Activated CD8-positive, alpha-beta T cell treated with anti-CD3 and anti-CD28 coated beads for 36 hours (primary cell): Measurements from ENCODE around the gene PIAS4. TPM values are rescaled to one million over a fixed set of nuclear protein-coding genes. Genes with fewer than 3 reads are reported as not detected.

Source experiments
- ATAC-seq: fragments of 200-7000 bp; cut with Tn5 transposase; one replicate; pipeline ENCODE4 v1.10.0; 2021; ENCODE audit warnings: mild to moderate bottlenecking, moderate library complexity
- CTCF ChIA-PET: fragments of 350-600 bp; sonication (Branson Sonifier 250); formaldehyde crosslinking; loops from one replicate; lab custom pipeline; 2021; ENCODE audit warnings: antibody characterized with exemption; lab: Charles Lee
- POLR2A ChIA-PET: fragments of 350-600 bp; sonication (Branson Sonifier 250); formaldehyde crosslinking; loops from one replicate; lab custom pipeline; 2021; ENCODE audit warnings: antibody characterized with exemption; lab: Charles Lee
- DNase-seq: peaks from one replicate; pipeline ENCODE4 v3.0.0-alpha.2; 2020
- H3K27ac Mint-ChIP-seq: one replicate; pipeline ENCODE4 v1.8.0; 2021; ENCODE audit warnings: mild to moderate bottlenecking, mixed read lengths
- H3K27me3 Mint-ChIP-seq: one replicate; pipeline ENCODE4 v1.8.0; 2021; ENCODE audit warnings: mixed read lengths
- H3K36me3 Mint-ChIP-seq: one replicate; pipeline ENCODE4 v1.8.0; 2021; ENCODE audit warnings: low read depth, mixed read lengths
- H3K4me1 Mint-ChIP-seq: one replicate; pipeline ENCODE4 v1.8.0; 2021; ENCODE audit warnings: low read depth, mixed read lengths
- H3K4me3 Mint-ChIP-seq: one replicate; pipeline ENCODE4 v1.8.0; 2021; ENCODE audit warnings: mild to moderate bottlenecking, moderate library complexity, mixed read lengths
- H3K9me3 Mint-ChIP-seq: one replicate; pipeline ENCODE4 v1.8.0; 2021; ENCODE audit warnings: mixed read lengths
- intact Hi-C: fragments of 100-400 bp; cut with micrococcal nuclease; formaldehyde crosslinking; loops from one replicate; pipeline ENCODE4 v1.10.0; 2022
- total RNA-seq, 2 experiments: library from RNA; stranded (reverse); gene quantifications; one replicate each; pipeline ENCODE4 v1.2.3, GENCODE V29; 2021
- TF ChIP-seq, protein P1 (sequence below): fragments of 200-600 bp; IDR thresholded peaks from one replicate; pipeline ENCODE4 v1.8.0; 2022; ENCODE audit warnings: antibody characterized with exemption, mild to moderate bottlenecking

PIAS4 gene
- total RNA-seq, 2 experiments from 2014 or later, result 22.2 TPM

DNA sequence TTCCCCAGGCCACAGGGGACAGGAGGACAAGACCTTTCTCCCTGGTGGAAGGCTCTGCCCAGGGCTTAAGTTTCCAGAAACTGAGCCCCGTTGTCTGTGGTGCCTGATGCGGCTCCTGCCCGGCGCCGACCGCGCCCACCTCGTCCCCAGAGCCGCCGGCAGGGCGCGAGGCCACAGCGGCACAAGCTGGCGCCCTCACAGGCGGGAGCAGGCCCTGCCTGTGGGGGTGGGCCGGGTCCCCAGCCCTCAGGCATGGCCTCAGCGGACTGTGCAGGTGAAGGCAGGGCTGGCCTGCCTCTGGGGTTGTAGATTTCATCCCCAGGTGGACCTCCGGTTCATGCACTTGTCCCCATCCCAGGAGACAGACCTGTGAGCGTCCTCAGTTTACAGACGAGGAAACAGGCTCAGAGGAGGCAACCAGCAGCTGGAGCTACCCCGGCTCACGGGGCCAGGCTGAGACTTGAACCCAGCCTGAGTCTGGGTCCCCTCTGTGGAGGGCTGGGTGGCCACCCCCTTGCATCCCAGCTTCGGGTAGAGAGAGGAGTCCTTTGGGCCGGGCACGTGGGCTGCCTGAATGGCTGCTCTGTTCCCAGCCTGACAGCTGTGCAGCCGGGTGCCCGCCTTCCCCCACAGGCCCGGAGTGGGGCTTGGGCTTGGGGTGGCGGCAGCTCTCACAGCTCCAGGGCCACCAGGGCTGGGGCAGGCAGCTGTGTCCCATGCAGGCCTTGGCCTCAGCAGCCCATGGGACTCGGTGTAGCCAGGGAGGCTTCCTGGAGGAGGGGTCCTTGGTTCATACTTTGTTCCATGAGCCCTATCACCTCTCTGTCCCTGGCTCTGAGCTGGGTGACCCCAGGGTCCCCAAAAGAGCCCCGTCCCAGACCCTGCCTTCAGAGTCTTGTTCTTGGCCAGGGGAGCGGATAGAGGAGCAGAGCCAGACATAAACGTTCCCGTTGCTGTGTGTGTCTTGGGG, 26.8 kb downstream of the PIAS4 start:
- H3K36me3 Mint-ChIP-seq, result peaks cover 4% of the 10 kb centered on the region
- H3K4me3 Mint-ChIP-seq, result no peak overlapping the region
- no peaks in the 10 kb centered on the region for H3K4me1 Mint-ChIP-seq
- no peak for ATAC-seq
- CTCF ChIA-PET, result no interaction called here
- TF ChIP-seq, protein P1, sequence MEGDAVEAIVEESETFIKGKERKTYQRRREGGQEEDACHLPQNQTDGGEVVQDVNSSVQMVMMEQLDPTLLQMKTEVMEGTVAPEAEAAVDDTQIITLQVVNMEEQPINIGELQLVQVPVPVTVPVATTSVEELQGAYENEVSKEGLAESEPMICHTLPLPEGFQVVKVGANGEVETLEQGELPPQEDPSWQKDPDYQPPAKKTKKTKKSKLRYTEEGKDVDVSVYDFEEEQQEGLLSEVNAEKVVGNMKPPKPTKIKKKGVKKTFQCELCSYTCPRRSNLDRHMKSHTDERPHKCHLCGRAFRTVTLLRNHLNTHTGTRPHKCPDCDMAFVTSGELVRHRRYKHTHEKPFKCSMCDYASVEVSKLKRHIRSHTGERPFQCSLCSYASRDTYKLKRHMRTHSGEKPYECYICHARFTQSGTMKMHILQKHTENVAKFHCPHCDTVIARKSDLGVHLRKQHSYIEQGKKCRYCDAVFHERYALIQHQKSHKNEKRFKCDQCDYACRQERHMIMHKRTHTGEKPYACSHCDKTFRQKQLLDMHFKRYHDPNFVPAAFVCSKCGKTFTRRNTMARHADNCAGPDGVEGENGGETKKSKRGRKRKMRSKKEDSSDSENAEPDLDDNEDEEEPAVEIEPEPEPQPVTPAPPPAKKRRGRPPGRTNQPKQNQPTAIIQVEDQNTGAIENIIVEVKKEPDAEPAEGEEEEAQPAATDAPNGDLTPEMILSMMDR, result no peak
- no peaks in the 10 kb centered on the region for H3K9me3 Mint-ChIP-seq
- H3K27me3 Mint-ChIP-seq, result no peaks in the 10 kb centered on the region
- DNase-seq, result no peak
- intact Hi-C loops, result no loop called here
- POLR2A ChIA-PET, result interaction anchor here (0.6 to 0.9 kb wide), 2 partner anchors 16 to 51 kb away, joined by 3 read pairs; no protein-coding TSS in a partner anchor
- H3K27ac Mint-ChIP-seq, result peak overlapping the region; percentile 30

DNA sequence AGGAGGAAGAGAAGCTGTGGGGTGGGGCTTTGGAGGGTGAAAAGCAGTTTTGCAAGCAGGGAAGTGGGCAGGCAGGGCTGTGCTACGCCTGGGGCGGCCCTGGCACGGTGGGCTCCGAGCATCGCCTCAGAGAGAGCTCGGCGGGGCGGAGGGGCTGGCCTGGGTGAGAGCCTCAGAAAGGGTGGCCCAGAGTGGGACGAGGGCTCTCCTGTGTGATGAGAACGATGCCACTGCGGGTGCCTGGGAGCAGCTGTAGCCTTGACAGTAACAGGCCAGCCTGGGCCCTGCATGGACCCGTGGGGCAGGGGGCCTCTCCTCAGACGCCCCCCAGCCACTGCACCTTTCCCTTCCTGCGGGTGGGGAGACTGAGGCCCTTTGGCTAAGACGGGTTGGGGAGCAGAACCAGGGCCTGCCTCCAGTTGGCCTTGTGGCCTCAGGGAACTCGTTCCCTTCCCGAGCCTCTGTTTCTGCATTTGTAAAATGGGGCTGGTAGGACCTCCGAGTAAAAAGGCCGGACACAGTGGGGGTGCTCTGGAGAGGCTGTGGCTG, 27.6 kb downstream of the PIAS4 start:
- H3K36me3 Mint-ChIP-seq, result peaks cover 4% of the 10 kb centered on the region
- DNase-seq (no peak), ATAC-seq (no peak)
- no peak overlapping the region for H3K4me3 Mint-ChIP-seq
- H3K27me3 Mint-ChIP-seq, result no peaks in the 10 kb centered on the region
- POLR2A ChIA-PET, result interaction anchor here (0.6 to 0.9 kb wide), 2 partner anchors 16 to 52 kb away, joined by 3 read pairs; no protein-coding TSS in a partner anchor
- H3K9me3 Mint-ChIP-seq, result no peaks in the 10 kb centered on the region
- CTCF ChIA-PET, result no interaction called here
- H3K4me1 Mint-ChIP-seq, result no peaks in the 10 kb centered on the region
- H3K27ac Mint-ChIP-seq, result peak overlapping the region; percentile 30
- TF ChIP-seq, protein P1, result no peak
- intact Hi-C loops, result no loop called here

DNA sequence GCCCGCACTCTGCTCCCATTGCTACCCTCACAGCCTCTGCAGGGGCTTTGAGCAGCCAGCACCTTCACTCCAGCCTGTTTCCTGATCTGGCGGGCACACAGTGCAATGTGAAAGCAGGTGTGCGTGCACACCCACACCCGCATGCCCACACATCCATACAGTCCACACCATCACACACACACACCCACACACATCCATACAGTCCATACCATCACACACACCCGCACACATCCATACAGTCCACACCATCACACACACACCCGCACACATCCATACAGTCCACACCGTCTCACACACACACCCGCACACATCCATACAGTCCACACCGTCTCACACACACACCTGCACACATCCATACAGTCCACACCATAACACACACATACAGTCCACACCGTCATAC, 28.0 kb downstream of the PIAS4 start:
- H3K36me3 Mint-ChIP-seq, result peaks cover 8% of the 10 kb centered on the region
- ATAC-seq (peak; percentile 27), DNase-seq (no peak)
- intact Hi-C loops, result no loop called here
- ChIA-PET POLR2A (interaction anchor here (0.9 kb wide), 1 partner anchor 52 kb away, joined by 3 read pairs; no protein-coding TSS in a partner anchor), CTCF (no interaction called here)
- no peak overlapping the region for H3K4me3 Mint-ChIP-seq
- no peaks in the 10 kb centered on the region for H3K4me1 Mint-ChIP-seq
- TF ChIP-seq, protein P1, result no peak
- H3K9me3 Mint-ChIP-seq, result no peaks in the 10 kb centered on the region
- H3K27ac Mint-ChIP-seq, result no peak overlapping the region
- H3K27me3 Mint-ChIP-seq, result no peaks in the 10 kb centered on the region

DNA sequence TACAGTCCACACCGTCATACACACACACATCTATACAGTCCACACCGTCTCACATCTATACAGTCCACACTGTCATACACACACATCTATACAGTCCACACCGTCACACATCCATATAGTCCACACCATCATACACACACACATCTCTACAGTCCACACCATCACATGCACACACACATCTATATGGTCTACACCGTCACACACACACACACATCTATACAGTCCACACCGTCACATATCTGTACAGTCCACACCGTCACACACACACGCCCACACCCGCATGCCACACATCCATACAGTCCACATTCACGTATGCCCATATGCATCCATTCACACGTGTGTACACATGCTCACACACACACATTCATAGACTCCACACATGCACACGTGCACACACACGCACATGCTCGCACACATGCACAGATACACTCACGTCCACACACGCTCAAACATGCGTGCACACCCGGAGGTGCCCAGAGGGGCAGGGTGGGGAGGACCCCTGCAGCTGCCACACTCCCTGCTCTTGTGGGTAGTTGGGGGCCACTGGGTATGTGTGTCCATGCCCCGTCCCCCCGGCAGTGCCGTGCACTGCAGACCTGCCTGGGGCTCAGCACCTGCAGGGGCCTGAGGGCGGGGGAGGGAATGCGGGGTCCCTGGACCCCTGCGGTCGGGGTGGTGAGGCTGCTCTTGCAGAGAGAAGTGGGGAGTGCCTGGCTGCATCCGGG, 29.2 kb downstream of the PIAS4 start:
- Mint-ChIP-seq H3K4me3 (no peak overlapping the region), H3K4me1 (no peaks in the 10 kb centered on the region), H3K27ac (no peak overlapping the region), H3K36me3 (peaks cover 8% of the 10 kb centered on the region), H3K9me3 (no peaks in the 10 kb centered on the region), H3K27me3 (no peaks in the 10 kb centered on the region)
- CTCF ChIA-PET, result no interaction called here
- POLR2A ChIA-PET, result no interaction called here
- TF ChIP-seq, protein P1, result no peak
- intact Hi-C loops, result no loop called here
- ATAC-seq (peak; percentile 12), DNase-seq (no peak)
